Measurements from ENCODE around the gene EIF1AX.

EIF1AX gene

GRCh38 chrX:20124964-20125363 lies 16.7 kb downstream of the EIF1AX start:
- no peak for DNase-seq

GRCh38 chrX:20118065-20118824 lies 23.4 kb downstream of the EIF1AX start:
- DNase-seq = no peak

GRCh38 chrX:20116577-20117240 lies 24.9 kb downstream of the EIF1AX start, which contains the start of gene MAP7D2:
MAP7D2 (minus strand) TSS chrX:20116907; CDS start chrX:20116879, 28 bp downstream.
- DNase-seq = no peak

GRCh38 chrX:20116087-20116576 lies 25.5 kb downstream of the EIF1AX start:
- no peak for DNase-seq

GRCh38 chrX:20112022-20112774 lies 29.4 kb downstream of the EIF1AX start:
- DNase-seq = no peak

GRCh38 chrX:20111271-20111670 lies 30.4 kb downstream of the EIF1AX start:
- DNase-seq = no peak

GRCh38 chrX:20101934-20102581 lies 39.6 kb downstream of the EIF1AX start:
- DNase-seq = no peak

- no peak for DNase-seq
Measured at GRCh38 chrX:20091499-20091898, 50.1 kb downstream of the EIF1AX start.

GRCh38 chrX:20089845-20090244 lies 51.8 kb downstream of the EIF1AX start:
- no peak for DNase-seq

GRCh38 chrX:20080277-20080676 lies 61.4 kb downstream of the EIF1AX start:
- DNase-seq = no peak

All from stimulated activated CD8-positive, alpha-beta memory T cell treated with anti-CD3 and anti-CD28 coated beads, Interleukin-4, amount 100 ng/mL, for 48 hours (primary cell).